Spinal cord (tissue), 10 donors: Measurements from ENCODE around the gene KRTAP5-5. TPM values are rescaled to one million over a fixed set of nuclear protein-coding genes. Genes with fewer than 3 reads are reported as not detected.

Experiments used
- DNase-seq, 6 donors: peaks; one replicate each; pipeline versions ENCODE4 v3.0.0 to v3.0.0-alpha.2; 2013 to 2015; ENCODE audit warnings: low spot score in 6 of 6, low read depth in 4 of 6
- H3K27ac ChIP-seq: one replicate; pipeline ENCODE4 v1.5.1; 2013; ENCODE audit warnings: low read depth, low read length, control low read depth
- H3K27me3 ChIP-seq: one replicate; pipeline ENCODE4 v1.6.1; 2013; ENCODE audit warnings: low read length; ENCODE audit not compliant: control insufficient read depth, insufficient read depth
- H3K36me3 ChIP-seq: one replicate; pipeline ENCODE4 v1.6.1; 2013; ENCODE audit warnings: low read length; ENCODE audit not compliant: control insufficient read depth, insufficient read depth
- H3K4me1 ChIP-seq: one replicate; pipeline ENCODE4 v1.6.1; 2013; ENCODE audit warnings: low read length; ENCODE audit not compliant: control insufficient read depth, insufficient read depth
- H3K4me3 ChIP-seq: one replicate; pipeline ENCODE4 v1.5.1; 2013; ENCODE audit warnings: low read depth, low read length, control low read depth
- H3K9me3 ChIP-seq: one replicate; pipeline ENCODE4 v1.6.1; 2013; ENCODE audit warnings: low read length; ENCODE audit not compliant: control insufficient read depth, insufficient read depth
- WGBS: methylation state at CpG from one replicate; pipeline ENCODE4 v1.1.5; 2013; ENCODE audit warnings: missing lambda C conversion rate; ENCODE audit not compliant: insufficient coverage; 5-methylcytosine and 5-hydroxymethylcytosine counted together
- polyA plus RNA-seq, 2 donors: library from polyadenylated mRNA; unstranded; fragments of 120-200 nt; gene quantifications; one replicate each; pipeline ENCODE4 v1.2.1, GENCODE V29; 2013; ENCODE audit not compliant: insufficient read length in 2 of 2
- total RNA-seq, 2 donors: library from RNA; depleted of rRNA in 1 of 2; stranded (reverse); fragments of 120-200 nt in 1 of 2; fragments of >200 nt in 1 of 2; gene quantifications; one replicate each; pipeline versions ENCODE4 v1.2.3 to v1.2.4, GENCODE V29; 2013 to 2014
- donor health status: healthy.

The KRTAP5-5 gene
- total and polyA plus RNA-seq, 4 donors = not detected

GRCh38 chr11:1625541-1625940 is 4.0 kb upstream of the KRTAP5-5 start:
- no peak for DNase-seq
- Histone ChIP-seq H3K36me3 (no peaks in the 10 kb centered on the region), H3K4me1 (peaks cover 3% of the 10 kb centered on the region), H3K27ac (no peak overlapping the region), H3K27me3 (no peaks in the 10 kb centered on the region), H3K9me3 (no peaks in the 10 kb centered on the region), H3K4me3 (no peak overlapping the region)
- WGBS = 91% methylated on average over 10 of the region's 13 CpGs

DNA sequence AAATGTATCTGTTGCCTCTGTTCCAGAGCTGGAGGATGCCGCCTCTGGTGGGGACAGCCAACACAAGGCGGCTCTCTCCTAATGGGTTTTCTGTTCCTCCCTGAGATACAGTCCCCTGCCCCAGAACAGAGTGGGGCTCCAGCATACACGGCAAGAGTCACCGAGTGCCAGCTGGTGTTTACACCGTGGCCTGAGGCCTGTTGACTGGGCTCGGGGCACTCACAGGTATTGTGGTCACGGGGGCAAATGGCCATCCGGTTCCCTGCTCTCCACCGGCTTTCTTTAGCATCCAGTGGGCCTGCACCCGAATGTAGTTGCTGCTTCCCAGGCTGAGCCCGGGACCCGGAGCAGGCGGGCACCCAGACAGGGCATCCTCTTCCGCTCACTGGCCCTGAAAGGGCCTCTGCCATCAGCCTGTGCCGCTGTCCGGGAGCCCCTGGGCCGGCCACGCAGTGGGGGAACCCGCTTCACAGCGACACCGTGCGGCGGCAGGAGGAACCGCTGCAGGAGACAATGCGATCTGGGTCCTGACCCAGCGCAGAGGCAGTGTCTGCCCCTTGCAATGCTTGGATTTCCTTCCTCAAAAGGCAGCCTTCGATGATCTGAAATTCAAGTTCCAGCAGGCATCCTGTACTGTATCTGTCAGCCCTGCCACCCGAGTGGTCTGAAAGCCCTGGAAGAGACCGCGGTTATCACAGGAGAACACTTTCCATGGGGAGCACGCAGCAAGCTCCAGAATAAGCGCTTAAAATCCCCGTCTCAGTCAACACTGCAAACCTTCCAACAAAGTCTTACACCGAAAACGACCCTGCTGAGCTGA is 859 bp upstream of the KRTAP5-5 start:
- H3K27ac ChIP-seq = no peak overlapping the region
- no peaks in the 10 kb centered on the region for H3K36me3 ChIP-seq
- H3K9me3 ChIP-seq = no peaks in the 10 kb centered on the region
- 32% methylated on average over 35 of the region's 35 CpGs for WGBS
- H3K27me3 ChIP-seq = peaks cover 3% of the 10 kb centered on the region
- peak in 3 of 6 donors; percentile 24 to 72 (median 59) for DNase-seq
- peaks cover 3% of the 10 kb centered on the region for H3K4me1 ChIP-seq
- no peak overlapping the region for H3K4me3 ChIP-seq

DNA sequence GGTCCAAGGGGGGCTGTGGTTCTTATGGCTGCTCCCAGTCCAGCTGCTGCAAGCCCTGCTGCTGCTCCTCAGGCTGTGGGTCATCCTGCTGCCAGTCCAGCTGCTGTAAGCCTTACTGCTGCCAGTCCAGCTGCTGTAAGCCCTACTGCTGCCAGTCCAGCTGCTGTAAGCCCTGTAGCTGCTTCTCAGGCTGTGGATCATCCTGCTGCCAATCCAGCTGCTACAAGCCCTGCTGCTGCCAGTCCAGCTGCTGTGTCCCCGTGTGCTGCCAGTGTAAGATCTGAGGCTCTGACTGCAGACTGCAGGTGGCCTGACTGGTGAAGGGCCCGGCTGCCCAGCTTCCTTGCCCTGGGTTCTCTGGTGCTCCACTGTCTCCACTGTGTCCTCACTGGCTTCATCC is 696 bp downstream of the KRTAP5-5 start:
- Histone ChIP-seq H3K36me3 (no peaks in the 10 kb centered on the region), H3K27me3 (peaks cover 3% of the 10 kb centered on the region), H3K4me3 (no peak overlapping the region), H3K4me1 (peaks cover 3% of the 10 kb centered on the region), H3K9me3 (no peaks in the 10 kb centered on the region), H3K27ac (no peak overlapping the region)
- 62% methylated on average over 2 of the region's 2 CpGs for WGBS
- DNase-seq = no peak

DNA sequence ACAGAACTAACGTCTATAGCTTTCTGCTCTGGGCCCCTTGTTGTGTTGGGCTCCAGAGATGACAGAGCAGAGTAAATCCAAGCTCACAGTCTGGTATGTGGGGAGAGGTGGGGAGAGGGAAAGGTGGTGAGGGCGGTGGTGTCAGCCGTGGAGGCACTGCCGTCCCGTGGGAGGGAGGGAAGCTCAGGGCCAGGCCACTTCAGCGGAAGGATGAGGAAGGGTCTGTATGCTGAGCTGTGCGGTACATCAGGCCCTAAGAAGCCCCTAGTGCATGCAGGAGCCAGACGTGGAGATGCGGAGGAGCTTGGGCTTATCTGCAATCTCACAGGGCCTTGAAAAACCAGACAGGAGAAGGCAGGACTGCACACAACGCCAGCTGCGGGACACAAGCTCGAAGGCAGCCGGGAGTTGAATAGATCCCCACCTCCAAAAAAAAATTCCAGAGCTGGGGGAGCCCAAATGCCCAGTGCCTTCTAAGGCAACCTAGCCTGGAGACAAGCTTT is 1.5 kb downstream of the KRTAP5-5 start:
- Histone ChIP-seq H3K4me1 (peaks cover 3% of the 10 kb centered on the region), H3K27me3 (peaks cover 3% of the 10 kb centered on the region), H3K27ac (no peak overlapping the region), H3K36me3 (no peaks in the 10 kb centered on the region), H3K9me3 (no peaks in the 10 kb centered on the region), H3K4me3 (no peak overlapping the region)
- DNase-seq = no peak
- WGBS = 83% methylated on average over 13 of the region's 13 CpGs

DNA sequence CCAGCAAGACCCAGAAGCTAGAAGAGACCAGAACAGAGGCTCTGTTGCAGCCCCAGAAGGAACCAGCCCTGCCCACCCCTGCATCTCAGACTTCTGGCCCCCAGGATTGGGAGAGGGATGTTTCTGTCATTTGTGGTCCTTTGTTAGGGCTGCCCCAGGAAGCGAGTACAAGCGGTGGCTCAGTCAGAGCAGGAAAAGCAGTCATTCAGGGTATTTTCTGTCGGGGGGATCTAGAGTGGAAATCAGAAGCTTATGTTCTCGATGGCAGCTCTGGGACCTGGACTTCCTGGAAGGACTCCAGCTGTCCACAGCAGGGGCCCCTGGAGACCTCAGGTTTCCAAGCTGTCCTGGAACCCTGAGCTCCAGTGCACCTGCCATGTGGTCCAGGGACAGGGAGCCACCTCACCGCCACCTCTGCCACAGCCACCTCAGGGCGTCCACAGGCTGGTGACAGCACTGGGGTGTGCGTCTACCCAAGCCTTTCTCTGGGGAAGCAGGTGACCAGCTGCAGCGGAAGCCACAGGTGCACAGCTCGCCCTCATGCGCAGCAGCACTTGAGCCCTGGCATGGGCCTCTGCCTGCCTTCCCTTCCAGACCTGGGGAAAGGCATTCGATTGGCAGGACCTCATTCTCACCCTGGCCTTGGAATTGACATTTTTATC is 2.6 kb downstream of the KRTAP5-5 start:
- no peaks in the 10 kb centered on the region for H3K9me3 ChIP-seq
- no peak for DNase-seq
- no peak overlapping the region for H3K27ac ChIP-seq
- no peaks in the 10 kb centered on the region for H3K36me3 ChIP-seq
- H3K27me3 ChIP-seq = peaks cover 3% of the 10 kb centered on the region
- no peak overlapping the region for H3K4me3 ChIP-seq
- peaks cover 3% of the 10 kb centered on the region for H3K4me1 ChIP-seq
- 83% methylated on average over 11 of the region's 11 CpGs for WGBS

DNA sequence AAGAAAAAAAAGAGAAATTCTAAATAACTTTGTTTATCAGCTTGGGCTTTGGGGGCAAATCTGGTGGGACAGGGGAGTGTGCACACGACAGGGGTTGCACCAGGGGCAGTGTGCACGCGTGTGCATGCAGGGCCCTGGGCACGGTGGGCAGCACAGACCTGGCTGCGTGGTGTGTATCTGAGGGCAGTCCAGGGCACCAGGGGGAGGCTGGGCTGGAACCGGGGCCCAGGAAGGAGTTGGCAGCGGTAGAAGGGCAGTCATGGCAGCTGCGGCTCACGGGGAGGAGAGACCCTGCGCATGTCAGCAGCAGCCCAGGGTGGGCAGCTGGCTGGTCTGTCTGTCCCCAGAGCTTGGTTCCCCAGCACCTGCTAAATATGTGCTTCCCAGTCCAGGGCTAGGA is 4.3 kb downstream of the KRTAP5-5 start:
- Histone ChIP-seq H3K4me1 (no peaks in the 10 kb centered on the region), H3K4me3 (no peak overlapping the region), H3K9me3 (no peaks in the 10 kb centered on the region), H3K36me3 (no peaks in the 10 kb centered on the region), H3K27ac (no peak overlapping the region), H3K27me3 (peaks cover 3% of the 10 kb centered on the region)
- no peak for DNase-seq
- WGBS = 87% methylated on average over 10 of the region's 10 CpGs

DNA sequence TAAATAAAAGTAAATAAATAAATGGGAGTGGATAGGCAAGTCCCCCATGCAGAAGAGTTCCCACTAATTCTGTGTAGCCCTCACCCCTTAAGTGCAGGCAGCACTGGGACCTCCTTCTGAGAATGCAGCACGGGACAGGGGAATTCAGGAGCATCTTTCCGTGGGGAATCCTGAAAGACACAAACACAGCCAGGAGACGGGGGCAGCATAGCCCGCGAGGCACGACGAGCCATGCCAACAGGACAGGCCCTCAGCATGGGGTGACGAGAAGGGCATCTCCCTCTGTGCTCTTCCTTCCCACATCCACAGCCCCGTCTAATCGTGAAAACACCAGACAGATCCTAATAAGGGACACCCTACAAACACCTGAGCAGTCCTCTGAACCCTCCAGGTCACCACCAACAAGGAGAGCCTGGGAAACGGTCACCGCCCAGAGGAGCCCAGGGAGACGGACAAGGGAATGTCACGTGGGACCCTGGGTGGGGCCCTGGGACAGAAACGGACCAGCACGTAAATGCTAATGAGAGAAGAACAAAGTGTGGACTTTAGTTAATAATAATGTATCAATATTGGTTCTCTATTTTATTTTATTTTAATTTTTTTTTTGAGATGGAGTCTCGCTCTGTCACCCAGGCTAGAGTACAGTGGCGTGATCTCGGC is 6.8 kb downstream of the KRTAP5-5 start:
- H3K36me3 ChIP-seq = no peaks in the 10 kb centered on the region
- peaks cover 3% of the 10 kb centered on the region for H3K27me3 ChIP-seq
- no peaks in the 10 kb centered on the region for H3K9me3 ChIP-seq
- 82% methylated on average over 10 of the region's 19 CpGs for WGBS
- DNase-seq = no peak
- no peak overlapping the region for H3K4me3 ChIP-seq
- H3K27ac ChIP-seq = no peak overlapping the region
- peaks cover 3% of the 10 kb centered on the region for H3K4me1 ChIP-seq

DNA sequence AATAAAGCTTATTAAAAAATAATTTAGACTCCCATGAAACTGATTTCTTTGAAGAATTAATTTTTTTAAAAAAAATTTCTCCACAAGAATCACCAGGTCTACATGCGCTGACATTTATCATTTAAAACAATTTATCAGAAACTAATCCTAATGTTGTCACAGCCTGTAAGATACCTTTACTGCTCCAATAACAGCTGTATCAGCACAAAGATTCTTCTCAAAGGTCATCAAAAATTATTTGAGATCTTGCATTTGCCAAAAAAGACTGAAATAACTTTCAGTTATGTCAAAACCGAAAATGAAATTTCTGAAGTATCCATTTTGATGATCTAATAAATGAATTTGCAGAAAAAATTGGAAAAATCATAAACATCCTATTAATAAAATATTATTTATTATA is 8.1 kb downstream of the KRTAP5-5 start:
- no CpG with 5 or more reads among the region's 2 CpGs for WGBS

DNA sequence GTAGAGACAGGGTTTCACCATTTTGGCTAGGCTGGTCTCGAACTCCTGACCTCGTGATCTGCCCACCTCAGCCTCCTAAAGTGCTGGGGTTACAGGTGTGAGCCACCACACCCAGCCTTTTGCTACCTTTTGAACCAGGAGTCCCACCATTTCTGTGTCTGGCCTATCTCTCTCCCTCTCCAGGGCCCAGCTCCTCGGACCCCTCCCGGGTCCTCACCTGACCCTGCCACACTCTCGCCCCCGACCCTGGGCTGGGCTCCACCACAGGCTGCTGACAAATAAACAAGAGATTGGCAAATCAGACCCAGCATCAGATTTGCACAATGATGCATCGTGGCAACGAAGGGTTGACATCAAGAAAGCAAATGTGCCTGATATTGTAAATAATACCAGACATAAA is 8.8 kb downstream of the KRTAP5-5 start:
- H3K9me3 ChIP-seq = no peaks in the 10 kb centered on the region
- H3K27ac ChIP-seq = no peak overlapping the region
- no peak for DNase-seq
- H3K4me3 ChIP-seq = no peak overlapping the region
- no peaks in the 10 kb centered on the region for H3K36me3 ChIP-seq
- H3K4me1 ChIP-seq = peaks cover 3% of the 10 kb centered on the region
- WGBS = 83% methylated on average over 7 of the region's 8 CpGs
- H3K27me3 ChIP-seq = no peaks in the 10 kb centered on the region

More for the DNA sequence above, 8.1 kb downstream of the KRTAP5-5 start:
- Histone ChIP-seq H3K4me1 (peaks cover 3% of the 10 kb centered on the region), H3K9me3 (no peaks in the 10 kb centered on the region), H3K4me3 (no peak overlapping the region), H3K27ac (no peak overlapping the region), H3K36me3 (no peaks in the 10 kb centered on the region), H3K27me3 (no peaks in the 10 kb centered on the region)
- DNase-seq = no peak
